ENCODE data around the gene GPX8.

- TF ChIP-seq POLR2A (IDR thresholded peaks at IDR 0.05) (no peak), CTCF (IDR thresholded peaks at IDR 0.05 in 4 of 5, conservative IDR thresholded peaks at IDR 0.05 in 1 of 5) (no peak)
Observed at GRCh38 chr5:55149308-55149795, 10.6 kb upstream of the GPX8 start.
